SKM-1 treated with dmso at 0.1 percent for 144 hours (cell line): ENCODE measurements around the gene FRMD3.

Experiments
- DNase-seq: peaks from one replicate; lab custom pipeline; 2025; ENCODE audit not compliant: unreplicated experiment; lab: John Stamatoyannopoulos, UW

The FRMD3 gene

DNA sequence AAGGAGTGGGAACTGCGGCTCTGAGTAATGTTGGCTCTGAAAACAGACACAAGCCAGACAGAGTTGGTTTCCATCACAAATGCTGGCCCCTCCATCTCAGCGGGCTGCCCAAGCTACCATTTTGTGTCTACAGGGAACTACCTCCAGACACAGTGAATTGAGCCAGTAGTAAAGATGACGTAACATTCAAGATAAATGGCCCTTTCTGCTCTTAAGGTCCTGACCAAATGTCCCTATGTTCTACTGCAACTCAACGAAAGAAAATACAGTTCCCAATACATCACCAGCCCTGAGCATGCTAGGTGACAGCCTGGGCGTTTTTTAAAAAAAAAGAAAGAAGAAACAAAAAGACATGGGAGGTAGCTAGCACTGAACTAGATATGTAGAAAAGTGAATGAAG is 247.5 kb downstream of the FRMD3 start:
- DNase-seq: no peak

- no peak for DNase-seq
These were observed 251.2 kb downstream of the FRMD3 start for GRCh38 chr9:83287021-83287420.

DNA sequence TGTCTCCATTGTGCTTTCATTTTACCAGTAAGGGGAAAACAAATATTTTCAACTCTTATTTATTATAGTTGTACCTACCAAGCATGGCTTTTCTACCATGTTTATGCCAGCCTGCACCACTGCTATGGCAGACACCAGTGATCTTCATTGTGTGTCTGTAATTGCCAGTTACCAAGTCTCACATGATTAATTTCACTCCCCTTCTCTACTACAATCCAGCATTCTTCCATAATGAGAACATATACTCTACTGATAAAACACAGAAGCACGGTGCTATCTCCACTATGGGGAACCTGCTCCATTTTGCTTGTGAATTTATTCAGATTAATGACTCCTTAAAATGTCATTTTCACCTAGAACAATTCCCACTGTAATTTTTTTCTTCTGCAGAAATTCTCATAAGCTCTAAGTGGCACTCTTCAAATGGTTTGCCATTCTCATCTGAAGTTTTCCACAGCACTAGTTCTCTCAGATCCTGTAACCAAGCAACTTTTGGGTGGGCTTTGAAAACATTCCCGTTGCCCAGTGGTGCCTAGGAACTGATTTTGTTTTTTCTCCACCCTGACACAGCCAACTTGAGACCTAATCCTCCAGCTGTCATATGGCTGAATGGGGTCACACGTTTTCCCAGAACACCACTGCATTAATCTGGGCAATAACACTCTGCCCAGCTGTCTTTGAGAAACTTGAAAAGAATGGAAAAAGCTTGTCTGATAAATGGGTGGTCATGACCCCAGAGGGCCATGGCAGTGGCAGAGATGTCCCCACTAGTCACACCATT is 252.6 kb downstream of the FRMD3 start:
- DNase-seq: no peak

DNA sequence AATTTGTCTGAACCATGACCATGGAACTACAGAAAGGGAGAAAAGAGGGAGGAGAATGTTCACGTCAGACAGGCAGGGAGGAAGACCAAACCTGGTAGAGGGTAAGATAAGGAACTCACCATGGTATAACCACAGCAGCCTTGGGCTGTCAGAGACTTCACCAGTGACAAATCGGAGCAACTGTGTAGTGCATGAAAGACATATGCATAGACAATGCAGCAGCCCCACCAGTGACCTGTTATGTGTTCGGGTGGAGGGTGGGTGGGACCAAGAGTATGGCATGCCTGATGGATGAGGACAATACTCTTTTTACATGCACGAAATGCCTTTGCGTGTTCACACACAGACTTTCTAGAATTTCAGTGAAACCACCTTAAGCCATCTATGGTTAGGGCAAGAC is 253.5 kb downstream of the FRMD3 start:
- DNase-seq: no peak

- no peak for DNase-seq
These were observed 254.7 kb downstream of the FRMD3 start for GRCh38 chr9:83283528-83283927.

DNA sequence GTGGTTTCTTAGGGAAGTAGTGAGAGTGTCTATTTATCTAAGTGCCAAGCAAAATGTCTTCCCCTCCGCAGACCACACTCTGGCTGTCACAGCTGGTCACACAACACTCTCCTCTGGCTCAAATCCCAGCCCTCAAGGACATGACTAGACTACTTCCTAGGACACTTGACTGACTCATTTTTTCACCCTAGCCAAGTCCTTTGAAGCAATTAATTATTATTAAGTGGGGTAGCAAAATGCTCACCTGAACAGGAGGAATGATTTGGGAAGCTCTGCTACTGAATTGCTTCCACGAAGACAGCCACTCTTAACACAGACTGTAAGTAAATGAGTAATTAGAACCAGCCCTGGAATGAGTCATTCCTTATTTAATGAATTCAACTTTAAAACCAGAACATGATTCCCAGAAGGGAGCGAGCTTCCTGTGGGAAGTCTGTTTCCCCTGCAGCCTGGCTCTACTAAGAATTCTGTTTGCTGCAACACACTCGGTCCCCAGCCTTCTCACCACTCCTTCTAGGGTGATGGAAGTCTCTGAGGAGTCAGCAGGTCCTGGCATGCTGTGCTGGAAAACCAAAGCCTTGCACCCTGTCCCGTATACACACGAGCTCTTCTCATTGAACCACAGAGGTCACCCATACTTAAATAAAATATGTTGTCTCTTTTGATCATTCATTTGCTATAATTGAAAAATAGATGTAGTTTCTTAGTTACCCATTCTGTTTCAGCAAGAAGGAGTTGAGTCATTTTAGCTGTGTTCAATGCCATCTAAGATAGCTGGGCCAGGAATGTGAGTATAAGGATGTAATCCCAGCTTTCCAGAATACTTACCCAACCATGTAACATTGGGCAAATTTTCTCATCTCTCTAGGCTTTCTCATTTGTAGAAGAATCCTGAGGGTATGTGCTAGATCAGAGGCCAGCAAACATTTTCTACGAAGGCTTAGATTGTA is 256.6 kb downstream of the FRMD3 start:
- DNase-seq: peak; percentile 40

DNA sequence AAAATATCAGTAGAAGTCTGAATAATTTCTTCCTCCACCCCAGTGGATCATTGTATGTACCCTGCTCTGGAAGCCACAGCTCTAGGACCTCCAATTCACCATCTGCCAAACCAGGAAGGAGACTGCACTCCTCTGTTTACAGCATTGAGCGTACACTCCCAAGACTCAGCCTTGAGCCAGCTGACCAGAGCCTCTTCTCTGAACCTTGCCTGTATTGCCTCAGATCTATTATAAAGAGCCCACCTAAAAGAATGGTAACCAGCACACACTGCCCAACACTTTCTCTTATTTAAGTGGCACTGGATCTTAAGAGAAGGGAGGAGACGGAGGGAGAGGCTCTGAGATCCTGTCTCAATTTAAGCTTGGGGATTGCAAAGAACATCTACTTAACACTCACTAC is 257.4 kb downstream of the FRMD3 start:
- no peak for DNase-seq

DNA sequence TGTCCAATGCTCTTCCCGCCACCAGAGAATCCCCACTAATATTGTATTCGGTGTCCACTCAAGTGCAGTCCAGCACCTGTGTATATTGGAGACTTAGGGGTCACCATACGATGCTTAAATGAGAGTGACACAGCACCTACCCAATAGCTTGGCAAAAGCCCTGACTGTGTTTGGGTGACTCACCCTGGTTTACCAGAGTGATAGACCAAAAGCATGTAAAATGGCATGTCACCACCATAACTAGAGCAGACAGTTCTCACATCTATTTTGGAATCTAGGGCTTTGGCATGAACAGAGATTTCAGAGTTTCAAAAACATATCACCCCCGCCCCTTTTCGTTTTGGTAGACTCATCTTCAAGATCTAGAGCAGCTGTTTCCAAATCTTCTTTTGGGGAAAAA is 257.9 kb downstream of the FRMD3 start:
- no peak for DNase-seq

GRCh38 chr9:83274787-83275186 is 263.4 kb downstream of the FRMD3 start:
- no peak for DNase-seq

- no peak for DNase-seq
These were observed 266.5 kb downstream of the FRMD3 start for GRCh38 chr9:83271665-83272071.

GRCh38 chr9:83270116-83270515 is 268.1 kb downstream of the FRMD3 start:
- DNase-seq: no peak

DNA sequence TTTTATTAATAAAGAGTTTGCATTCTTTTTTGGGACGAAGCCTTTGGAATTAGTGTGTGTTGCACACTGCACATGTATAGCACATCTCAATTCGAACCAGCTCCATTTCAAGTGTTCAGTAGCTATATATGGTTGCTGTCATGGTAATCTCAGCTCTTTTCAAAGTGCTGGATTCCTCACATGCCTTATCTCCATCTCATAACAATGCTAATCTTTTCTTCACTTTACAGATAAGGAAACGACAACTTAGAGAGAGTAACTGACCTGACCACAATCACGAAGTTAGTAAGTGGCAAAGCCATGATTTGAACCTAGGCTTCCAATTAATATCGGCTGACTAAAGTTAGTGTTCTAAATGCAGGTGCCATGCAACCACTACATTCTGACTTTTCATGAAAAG is 270.5 kb downstream of the FRMD3 start:
- no peak for DNase-seq

DNA sequence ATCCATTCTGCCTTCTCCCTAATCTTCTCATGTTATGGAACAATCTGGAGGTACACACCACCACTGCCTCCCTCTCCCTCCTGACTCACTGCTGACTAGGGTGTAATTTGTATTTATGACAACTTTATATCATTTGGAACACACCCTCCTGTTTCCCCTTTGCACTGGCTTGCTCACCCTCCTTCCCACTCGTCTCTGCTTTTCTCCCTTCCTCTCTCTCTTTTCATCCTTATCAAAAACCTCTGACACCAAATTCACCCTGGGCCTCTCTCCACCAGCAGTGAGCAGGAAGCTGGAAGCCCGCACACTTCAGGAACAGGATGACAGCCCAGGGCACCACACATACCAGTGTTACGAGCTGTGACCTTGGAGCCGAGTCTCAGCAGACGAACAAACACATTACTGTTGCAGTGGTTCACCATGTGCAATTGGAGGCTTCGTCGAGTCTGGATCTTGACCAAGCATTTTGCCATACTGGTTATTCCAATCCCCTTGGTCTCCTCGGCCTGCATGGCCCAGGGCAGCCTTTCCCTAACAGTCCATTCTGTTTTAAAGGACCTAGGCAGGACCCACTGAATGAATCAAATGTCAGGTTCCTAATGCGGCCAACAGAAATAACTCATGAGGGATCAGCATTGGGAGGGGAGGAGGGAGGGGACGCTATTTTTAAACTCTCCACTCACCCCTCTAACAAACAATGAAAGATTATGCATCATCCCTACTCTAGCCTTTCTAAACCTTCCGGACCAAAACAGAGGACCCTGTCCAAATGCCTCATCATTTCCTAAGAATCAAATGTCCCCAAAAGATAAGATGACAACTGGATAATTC is 271.3 kb downstream of the FRMD3 start:
- no peak for DNase-seq

- DNase-seq: no peak
These were observed 271.9 kb downstream of the FRMD3 start for GRCh38 chr9:83266331-83266665.

DNA sequence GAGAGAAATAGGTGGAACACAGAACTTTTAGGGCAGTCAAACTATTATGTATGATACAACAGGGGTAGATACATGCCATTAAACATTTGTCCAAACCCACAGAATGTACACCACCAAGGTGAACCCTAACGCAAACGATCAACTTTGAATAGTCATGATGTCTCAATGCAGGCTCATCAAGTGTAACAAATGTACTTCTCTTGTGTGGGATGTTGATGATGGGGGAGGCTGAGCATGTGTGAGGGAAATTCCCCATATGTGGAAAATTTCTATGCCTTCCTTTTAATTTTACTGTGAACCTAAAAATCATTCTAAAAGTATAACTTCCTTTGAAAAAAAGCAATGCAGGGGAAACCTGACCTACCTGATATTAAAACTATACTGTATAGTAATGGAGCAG is 273.9 kb downstream of the FRMD3 start:
- DNase-seq: no peak

DNA sequence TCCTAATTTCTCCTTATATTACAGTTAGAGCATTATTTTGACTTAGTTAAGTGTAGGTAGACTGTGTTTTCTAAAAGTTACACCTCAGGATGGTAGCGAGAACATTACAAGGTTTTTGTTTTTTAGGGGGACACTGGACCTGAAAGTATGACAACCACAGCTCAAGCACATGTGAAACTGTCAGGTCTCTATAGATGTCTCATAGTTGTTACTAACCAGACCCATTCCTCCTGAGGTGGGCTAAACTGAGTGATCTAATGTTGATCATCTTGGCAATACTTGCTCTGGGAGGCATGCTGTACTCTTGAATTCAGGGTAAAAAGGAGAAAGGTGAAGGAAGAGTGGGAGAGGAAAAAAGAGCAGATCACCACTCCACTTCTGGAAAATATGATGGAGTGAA is 278.6 kb downstream of the FRMD3 start:
- DNase-seq: no peak

- no peak for DNase-seq
These were observed 280.0 kb downstream of the FRMD3 start for GRCh38 chr9:83257937-83258891.

DNA sequence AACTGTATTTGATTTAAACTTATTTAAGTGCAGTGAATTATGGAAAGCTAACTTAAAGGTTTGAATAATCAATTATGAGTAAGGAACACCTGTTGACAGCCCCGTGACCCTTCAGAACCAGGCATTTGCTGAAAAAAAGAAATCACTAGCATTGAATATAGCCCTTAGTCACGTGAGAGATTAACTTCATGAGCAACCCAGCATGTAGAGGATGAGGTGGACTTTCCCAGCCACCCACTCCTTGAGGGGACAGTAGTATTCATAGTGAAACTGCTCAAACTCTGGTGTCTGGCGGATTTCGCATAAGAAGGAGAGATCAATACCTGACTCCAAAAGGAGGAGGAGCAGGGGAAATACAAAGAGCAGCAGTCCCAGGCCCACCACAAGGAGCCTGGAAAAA is 290.5 kb downstream of the FRMD3 start:
- no peak for DNase-seq

GRCh38 chr9:83245979-83246659 is 292.1 kb downstream of the FRMD3 start:
- DNase-seq: no peak

DNA sequence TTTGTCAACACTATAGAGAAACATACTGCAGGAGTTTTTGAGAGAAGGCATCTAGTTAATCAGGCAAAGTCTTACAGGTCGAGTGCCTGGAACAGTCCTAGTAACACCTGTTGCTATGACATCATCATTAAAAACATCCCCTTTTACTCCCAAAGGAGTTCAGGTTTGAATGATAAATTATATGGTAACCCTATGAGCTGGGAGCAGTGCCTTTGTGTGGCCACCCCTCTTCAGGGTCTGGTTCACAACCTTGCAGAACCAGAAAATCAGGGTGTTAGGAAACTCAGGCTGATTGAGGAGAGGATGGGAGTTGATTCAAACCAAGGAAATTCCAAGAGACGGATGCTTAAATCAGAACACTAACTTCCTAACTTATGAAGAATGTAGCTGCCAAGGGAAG is 296.1 kb downstream of the FRMD3 start:
- no peak for DNase-seq
